HepG2 (cell line): ENCODE measurements around the gene HENMT1. TPM values are rescaled to one million over a fixed set of nuclear protein-coding genes. Genes with fewer than 3 reads are reported as not detected.

Source experiments
- CREB3 ChIP-seq: sonication (generic); formaldehyde crosslinking; IDR thresholded peaks from 2 replicates; pipeline ENCODE4 v1.5.0; 2020; ENCODE audit warnings: missing genetic modification reagents
- HINFP ChIP-seq: sonication (generic); formaldehyde crosslinking; IDR thresholded peaks from 2 replicates; pipeline ENCODE4 v1.4.0; 2020; ENCODE audit warnings: low read depth, mild to moderate bottlenecking, missing genetic modification reagents
- HMG20B ChIP-seq: conservative IDR thresholded peaks from 2 replicates; pipeline ENCODE4 v1.6.1; 2016; ENCODE audit warnings: missing genetic modification reagents, missing compliant biosample characterization
- HNF1B ChIP-seq: sonication (generic); formaldehyde crosslinking; IDR thresholded peaks from 2 replicates; pipeline ENCODE4 v1.5.1; 2020; ENCODE audit warnings: mild to moderate bottlenecking, moderate library complexity, missing genetic modification reagents
- HNRNPLL ChIP-seq: fragments of 200-400 bp; formaldehyde crosslinking; IDR thresholded peaks from 2 replicates; pipeline ENCODE4 v1.6.1; 2017; ENCODE audit warnings: mild to moderate bottlenecking, low read depth, low read length; ENCODE audit not compliant: poor library complexity, severe bottlenecking
- MAX ChIP-seq: IDR thresholded peaks from 2 replicates; pipeline ENCODE4 v1.6.1; 2012; ENCODE audit warnings: inconsistent platforms
- NBN ChIP-seq: fragments of 450-650 bp; conservative IDR thresholded peaks from 2 replicates; pipeline ENCODE4 v1.6.1; 2017
- NFAT5 ChIP-seq: sonication (generic); formaldehyde crosslinking; IDR thresholded peaks from 2 replicates; pipeline ENCODE4 v1.4.0; 2020; ENCODE audit warnings: missing genetic modification reagents
- ZKSCAN1 ChIP-seq: fragments of 150-350 bp; IDR thresholded peaks from 2 replicates; pipeline ENCODE4 v1.6.1; 2014; ENCODE audit warnings: low read length
- ZNF138 ChIP-seq: sonication (generic); formaldehyde crosslinking; IDR thresholded peaks from 2 replicates; pipeline ENCODE4 v1.5.0; 2020; ENCODE audit warnings: mild to moderate bottlenecking, low read depth, missing genetic modification reagents
- ZNF142 ChIP-seq: sonication (generic); formaldehyde crosslinking; IDR thresholded peaks from 2 replicates; pipeline ENCODE4 v1.4.0; 2020; ENCODE audit warnings: missing genetic modification reagents
- ZNF296 ChIP-seq: sonication (generic); formaldehyde crosslinking; conservative IDR thresholded peaks from 2 replicates; pipeline ENCODE4 v1.5.0; 2020; ENCODE audit warnings: mild to moderate bottlenecking, missing genetic modification reagents
- polyA plus RNA-seq, 8 experiments: library from polyadenylated mRNA; depleted of rRNA in 3 of 8; stranded (reverse) in 7 of 8; unstranded in 1 of 8; fragments of >200 nt; fragmentation: Illumina TruSeq in 4 of 8; extraction: Trizol in 4 of 8; gene quantifications; 2 replicates each; pipeline versions ENCODE4 v1.2.1 to v1.2.3, GENCODE V29; 2011 to 2016; ENCODE audit warnings: low read depth in 4 of 8, missing spikeins in 1 of 8, mixed read lengths in 1 of 8; ENCODE audit not compliant: insufficient read depth in 1 of 8
- total RNA-seq, 5 experiments: library from RNA; depleted of rRNA; stranded (reverse); fragments of >200 nt; fragmentation: Illumina TruSeq; extraction: Trizol; gene quantifications; 2 replicates each; pipeline ENCODE4 v1.2.3, GENCODE V29; 2016; ENCODE audit warnings: low read depth in 1 of 5

Gene HENMT1
- total and polyA plus RNA-seq, 2 of the 13 experiments (the other 11 are each of a cell fraction or from before 2014, with no cell fraction given): not detected

GRCh38 chr1:108691942-108692723, 31.2 kb upstream of the HENMT1 start, which contains the start of gene PRPF38B (continued):
- TF ChIP-seq HMG20B (CRISPR knock-in tag): no peak
- no peak for TF ChIP-seq NBN
- TF ChIP-seq CREB3: peak; percentile 85; the same call in 1 of the 2 replicates
- TF ChIP-seq ZNF138 (CRISPR knock-in tag): no peak
- TF ChIP-seq ZNF142 (CRISPR knock-in tag): no peak
- TF ChIP-seq HINFP (CRISPR knock-in tag): 0 out of 2 replicates have a peak, but pooled peaks have one; percentile 61
- peak; percentile 88 for TF ChIP-seq MAX
- peak; percentile 41 for TF ChIP-seq HNF1B (CRISPR knock-in tag)
- TF ChIP-seq ZKSCAN1: no peak
- 0 out of 2 replicates have a peak, but pooled peaks have one; percentile 71 for TF ChIP-seq NFAT5 (CRISPR knock-in tag)
- peak; percentile 86 for TF ChIP-seq HNRNPLL
- no peak for TF ChIP-seq ZNF296 (CRISPR knock-in tag)
